Measurements from ENCODE around the gene MAP3K5.

Gene MAP3K5

GRCh38 chr6:136614994-136615393, 177.3 kb downstream of the MAP3K5 start:
- DNase-seq (ENCODE audit: low read depth) = no peak
- TF ChIP-seq CTCF (IDR thresholded peaks at IDR 0.05; ENCODE audit: control insufficient read depth, extremely low read depth, insufficient read depth) = no peak
- H3K4me3 ChIP-seq (ENCODE audit: low read depth, low read length) = no peak overlapping the region

GRCh38 chr6:136614350-136614749, 177.9 kb downstream of the MAP3K5 start:
- H3K4me3 ChIP-seq (ENCODE audit: low read depth, low read length) = no peak overlapping the region
- no peak for TF ChIP-seq CTCF (IDR thresholded peaks at IDR 0.05; ENCODE audit: control insufficient read depth, extremely low read depth, insufficient read depth)
- DNase-seq (ENCODE audit: low read depth) = no peak

- TF ChIP-seq CTCF (IDR thresholded peaks at IDR 0.05; ENCODE audit: control insufficient read depth, extremely low read depth, insufficient read depth) = no peak
- no peak overlapping the region for H3K4me3 ChIP-seq (ENCODE audit: low read depth, low read length)
- DNase-seq (ENCODE audit: low read depth) = no peak
Observed at GRCh38 chr6:136613477-136613876, 178.8 kb downstream of the MAP3K5 start.

GRCh38 chr6:136612666-136613389, 179.4 kb downstream of the MAP3K5 start:
- TF ChIP-seq CTCF (IDR thresholded peaks at IDR 0.05; ENCODE audit: control insufficient read depth, extremely low read depth, insufficient read depth) = no peak

GRCh38 chr6:136611746-136612145, 180.5 kb downstream of the MAP3K5 start:
- DNase-seq (ENCODE audit: low read depth) = no peak
- H3K4me3 ChIP-seq (ENCODE audit: low read depth, low read length) = no peak overlapping the region
- TF ChIP-seq CTCF (IDR thresholded peaks at IDR 0.05; ENCODE audit: control insufficient read depth, extremely low read depth, insufficient read depth) = no peak

More at GRCh38 chr6:136612666-136613389, 179.4 kb downstream of the MAP3K5 start:
- H3K4me3 ChIP-seq (ENCODE audit: low read depth, low read length) = no peak overlapping the region
- no peak for DNase-seq (ENCODE audit: low read depth)

- no peak for TF ChIP-seq CTCF (IDR thresholded peaks at IDR 0.05; ENCODE audit: control insufficient read depth, extremely low read depth, insufficient read depth)
- H3K4me3 ChIP-seq (ENCODE audit: low read depth, low read length) = no peak overlapping the region
- no peak for DNase-seq (ENCODE audit: low read depth)
Observed at GRCh38 chr6:136611133-136611532, 181.1 kb downstream of the MAP3K5 start.

All from LNCaP clone FGC (cell line).